ENCODE data around the gene HCFC1.
"Not testable (repeated sequence)": the region's sequence is repeated elsewhere in the genome, so short reads cannot be mapped to it uniquely, and the experiment has no call there.

Gene HCFC1

DNA sequence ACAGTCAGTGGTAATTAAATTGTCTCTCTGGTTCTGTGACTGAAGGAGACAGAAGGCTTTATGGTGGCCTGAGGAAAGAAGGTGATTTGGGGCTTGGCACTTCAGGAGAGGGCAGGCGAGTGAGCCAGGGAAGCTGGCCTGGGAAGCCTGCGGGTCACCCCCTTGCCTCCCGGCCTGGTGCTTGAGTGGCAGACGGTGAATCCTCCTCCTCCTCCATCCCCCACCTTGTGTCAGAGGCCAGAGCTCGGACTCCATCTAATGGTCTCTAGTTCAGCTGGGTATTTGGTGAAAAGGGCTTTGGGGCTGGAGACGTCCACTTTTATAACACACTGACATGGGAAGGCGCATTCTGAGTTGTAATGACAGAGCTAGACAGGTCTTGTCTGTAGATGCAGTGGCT lies 9.6 kb upstream of the HCFC1 start:
- TF ChIP-seq, protein P1, sequence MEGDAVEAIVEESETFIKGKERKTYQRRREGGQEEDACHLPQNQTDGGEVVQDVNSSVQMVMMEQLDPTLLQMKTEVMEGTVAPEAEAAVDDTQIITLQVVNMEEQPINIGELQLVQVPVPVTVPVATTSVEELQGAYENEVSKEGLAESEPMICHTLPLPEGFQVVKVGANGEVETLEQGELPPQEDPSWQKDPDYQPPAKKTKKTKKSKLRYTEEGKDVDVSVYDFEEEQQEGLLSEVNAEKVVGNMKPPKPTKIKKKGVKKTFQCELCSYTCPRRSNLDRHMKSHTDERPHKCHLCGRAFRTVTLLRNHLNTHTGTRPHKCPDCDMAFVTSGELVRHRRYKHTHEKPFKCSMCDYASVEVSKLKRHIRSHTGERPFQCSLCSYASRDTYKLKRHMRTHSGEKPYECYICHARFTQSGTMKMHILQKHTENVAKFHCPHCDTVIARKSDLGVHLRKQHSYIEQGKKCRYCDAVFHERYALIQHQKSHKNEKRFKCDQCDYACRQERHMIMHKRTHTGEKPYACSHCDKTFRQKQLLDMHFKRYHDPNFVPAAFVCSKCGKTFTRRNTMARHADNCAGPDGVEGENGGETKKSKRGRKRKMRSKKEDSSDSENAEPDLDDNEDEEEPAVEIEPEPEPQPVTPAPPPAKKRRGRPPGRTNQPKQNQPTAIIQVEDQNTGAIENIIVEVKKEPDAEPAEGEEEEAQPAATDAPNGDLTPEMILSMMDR (IDR thresholded peaks at IDR 0.05; ENCODE audit: low read depth, low read length, missing control alignments), result no peak
- DNase-seq, result no peak
- no peaks in the 10 kb centered on the region for H3K36me3 ChIP-seq (replicated peaks)

DNA sequence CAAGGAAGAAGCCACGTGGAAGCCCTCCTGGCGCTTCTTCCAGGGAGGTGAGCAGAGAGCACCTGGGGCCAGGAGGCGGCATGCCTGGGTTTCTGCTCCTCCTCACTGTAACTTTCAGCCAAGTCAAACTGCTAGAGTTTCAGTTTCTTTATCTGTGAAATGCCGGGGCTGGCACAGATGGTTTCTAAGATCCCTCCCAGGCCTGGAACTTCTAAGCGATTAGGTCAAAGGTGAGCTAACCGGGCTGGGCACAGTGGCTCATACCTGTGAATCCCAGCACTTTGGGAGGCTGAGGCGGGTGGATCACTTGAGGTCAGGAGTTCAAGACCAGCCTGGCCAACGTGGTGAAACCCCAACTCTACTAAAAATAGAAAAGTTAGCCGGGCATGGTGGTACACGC lies 8.8 kb upstream of the HCFC1 start:
- H3K27me3 ChIP-seq (replicated peaks); H3K27ac ChIP-seq; H3K4me3 ChIP-seq (ENCODE audit: low read depth, low read length); H3K36me3 ChIP-seq (replicated peaks); DNase-seq; in situ Hi-C loops (cut with HindIII; ENCODE audit: low pct_ligation_motif_present, low sequenced_read_pairs): not testable (repeated sequence)

More for the DNA sequence above, 9.6 kb upstream of the HCFC1 start:
- in situ Hi-C loops (cut with HindIII; ENCODE audit: low pct_ligation_motif_present, low sequenced_read_pairs), result no loop called here
- H3K4me3 ChIP-seq (ENCODE audit: low read depth, low read length), result no peak overlapping the region
- no peak overlapping the region for H3K27ac ChIP-seq
- no peaks in the 10 kb centered on the region for H3K27me3 ChIP-seq (replicated peaks)

DNA sequence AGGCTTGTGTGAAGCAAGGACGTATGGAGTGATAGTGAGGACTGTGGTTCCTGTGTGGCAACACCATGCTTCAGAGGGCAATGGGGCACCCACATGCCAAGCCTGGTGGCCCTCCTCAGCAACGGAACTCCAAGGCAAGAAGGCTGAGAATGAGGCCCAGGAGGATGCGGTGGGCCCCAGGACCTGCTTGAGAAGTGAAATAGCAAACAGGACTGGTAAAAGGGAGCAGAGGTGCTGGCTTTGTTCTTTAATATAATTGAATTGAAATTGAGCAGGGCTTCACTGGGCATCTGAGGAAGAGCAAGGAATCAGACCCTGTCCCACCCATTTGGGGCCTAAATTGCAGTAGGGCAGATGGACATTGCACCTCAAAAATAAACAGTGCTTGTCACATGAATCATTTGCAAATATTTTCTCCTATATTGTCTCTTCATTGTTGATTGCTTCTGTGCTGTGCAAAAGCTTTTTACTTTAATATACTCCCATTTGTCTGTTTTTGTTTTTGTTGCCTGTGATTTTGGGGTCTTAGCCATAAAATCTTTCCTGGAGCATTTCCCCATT lies 3.2 kb upstream of the HCFC1 start:
- no peak overlapping the region for H3K4me3 ChIP-seq (ENCODE audit: low read depth, low read length)
- no peak for DNase-seq
- H3K36me3 ChIP-seq (replicated peaks), result no peaks in the 10 kb centered on the region
- in situ Hi-C loops (cut with HindIII; ENCODE audit: low pct_ligation_motif_present, low sequenced_read_pairs), result no loop called here
- H3K27me3 ChIP-seq (replicated peaks), result no peaks in the 10 kb centered on the region
- no peak overlapping the region for H3K27ac ChIP-seq
- TF ChIP-seq, protein P1 (IDR thresholded peaks at IDR 0.05; ENCODE audit: low read depth, low read length, missing control alignments), result no peak

DNA sequence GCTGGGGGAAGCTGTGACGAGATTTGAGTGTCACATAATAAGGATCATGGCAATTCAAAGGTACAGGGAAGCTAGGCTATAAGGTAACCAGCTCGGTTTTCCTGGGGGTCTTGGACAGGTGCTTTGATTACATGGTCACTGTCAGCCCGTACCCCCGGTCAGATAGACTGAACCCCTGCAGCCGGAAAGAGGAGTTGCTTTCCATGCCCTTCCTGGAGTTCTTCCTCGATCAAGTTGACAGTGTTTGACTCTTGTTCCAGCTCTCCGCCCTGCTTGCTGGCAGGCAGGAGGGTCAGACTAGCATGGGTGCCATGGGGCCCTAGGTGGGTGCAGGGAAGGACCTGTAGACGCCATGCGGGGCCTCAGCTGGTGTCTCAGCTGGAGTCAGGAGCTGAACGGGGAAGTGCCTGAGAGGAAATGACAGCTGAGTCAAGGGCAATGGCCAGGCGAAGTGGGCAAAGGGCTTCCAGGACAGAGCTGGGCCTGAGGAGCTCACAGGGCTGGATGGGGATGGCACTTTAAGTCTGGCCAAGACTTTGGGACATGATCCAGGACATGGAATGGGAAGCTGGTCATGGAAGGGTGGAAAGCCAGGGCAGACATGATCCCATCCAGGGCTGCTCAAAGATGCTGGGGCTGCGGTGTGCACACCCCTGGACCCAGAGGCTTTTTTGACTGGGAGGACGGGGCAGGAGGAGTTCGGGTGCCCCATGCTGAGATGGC lies 2.5 kb upstream of the HCFC1 start:
- no peaks in the 10 kb centered on the region for H3K27me3 ChIP-seq (replicated peaks)
- TF ChIP-seq, protein P1 (IDR thresholded peaks at IDR 0.05; ENCODE audit: low read depth, low read length, missing control alignments), result no peak
- H3K4me3 ChIP-seq (ENCODE audit: low read depth, low read length), result no peak overlapping the region
- no peak for DNase-seq
- no peaks in the 10 kb centered on the region for H3K36me3 ChIP-seq (replicated peaks)
- in situ Hi-C loops (cut with HindIII; ENCODE audit: low pct_ligation_motif_present, low sequenced_read_pairs), result no loop called here
- no peak overlapping the region for H3K27ac ChIP-seq

DNA sequence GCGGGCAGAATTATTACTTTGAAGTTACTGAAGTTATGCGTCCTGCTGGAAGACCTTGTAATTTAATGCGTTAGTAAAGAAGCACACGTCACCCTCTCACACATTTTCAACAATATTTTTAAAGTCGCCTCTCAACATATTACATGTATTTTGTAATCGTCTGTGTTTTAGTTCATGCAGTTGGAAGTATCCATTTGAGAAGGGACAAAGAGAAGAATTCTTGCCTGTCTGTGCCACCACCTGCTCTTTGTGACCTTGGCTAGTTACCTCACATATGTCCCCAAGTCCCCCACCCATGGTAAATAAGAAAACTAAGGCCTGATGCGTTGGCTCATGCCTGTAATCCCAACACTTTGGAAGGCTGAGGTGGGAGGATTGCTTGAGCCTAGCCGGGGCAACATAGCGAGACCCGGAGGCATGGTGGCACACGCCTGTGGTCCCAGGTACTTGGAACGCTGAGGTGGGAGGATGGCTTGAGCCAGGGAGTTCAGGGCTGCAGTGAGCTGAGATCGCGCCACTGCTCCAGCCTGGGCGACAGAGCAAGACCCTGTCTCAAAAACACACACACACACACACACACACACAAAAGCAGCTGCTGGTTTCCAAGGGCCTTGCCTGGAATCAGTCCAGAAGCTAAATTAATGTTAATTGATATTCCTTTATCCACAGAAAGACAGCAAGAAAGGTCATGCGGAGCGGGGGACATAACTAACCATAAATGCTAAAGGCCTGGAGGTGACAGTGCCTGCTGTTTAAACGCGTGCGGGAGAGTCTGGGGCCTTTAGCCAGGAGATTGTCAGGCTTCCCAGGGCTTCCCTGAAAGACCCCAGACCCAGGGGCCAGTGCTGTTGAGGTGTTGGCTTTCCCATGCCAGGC lies 1.7 kb upstream of the HCFC1 start:
- Histone ChIP-seq H3K27ac (peak overlapping the region; percentile 98), H3K27me3 (replicated peaks) (no peaks in the 10 kb centered on the region), H3K36me3 (replicated peaks) (no peaks in the 10 kb centered on the region), H3K4me3 (ENCODE audit: low read depth, low read length) (peak overlapping the region; percentile 58)
- TF ChIP-seq, protein P1 (IDR thresholded peaks at IDR 0.05; ENCODE audit: low read depth, low read length, missing control alignments), result no peak
- DNase-seq, result no peak
- in situ Hi-C loops (cut with HindIII; ENCODE audit: low pct_ligation_motif_present, low sequenced_read_pairs), result no loop called here
